Measurements from ENCODE around the gene ZFHX3. TPM values are rescaled to one million over a fixed set of nuclear protein-coding genes. Genes with fewer than 3 reads are reported as not detected.

The ZFHX3 gene
- total and polyA plus RNA-seq, 10 of the 15 experiments (the other 5 are each of a cell fraction or from before 2014, with no cell fraction given) = 0.68 to 8.6 (median 2.0) TPM

DNA sequence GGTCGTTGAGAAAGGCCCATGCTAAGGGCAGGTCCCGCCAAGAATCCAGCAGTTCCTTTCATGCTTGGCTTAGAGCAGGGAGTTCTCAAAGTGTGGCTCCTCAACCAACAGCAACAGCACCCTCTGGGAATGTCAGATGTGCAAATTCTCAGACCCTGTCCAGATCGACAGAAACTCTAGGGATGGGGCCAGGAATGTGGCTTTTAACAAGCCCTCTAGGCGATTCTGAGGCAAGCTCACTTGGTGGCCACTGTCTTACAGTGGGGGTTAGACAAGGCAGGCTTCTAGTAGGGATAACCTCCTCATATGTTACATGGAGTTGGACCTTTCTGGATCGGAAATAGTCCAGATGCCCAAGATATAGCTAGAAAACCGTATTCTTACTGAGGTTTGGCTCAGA is 144.8 kb downstream of the ZFHX3 start:
- CTCF ChIA-PET = no interaction called here
- H3K9ac ChIP-seq (ENCODE audit: control insufficient read depth, insufficient read depth, low read length) = no peak overlapping the region
- DNase-seq (ENCODE audit: low read depth, low spot score) (no peak), ATAC-seq (no peak), FAIRE-seq (no peak)
- H3K27ac ChIP-seq (ENCODE audit: control insufficient read depth, insufficient read depth) = no peak overlapping the region
- WGBS (ENCODE audit: insufficient coverage, insufficient replicate concordance, low lambda C conversion rate, missing lambda C conversion rate) = 76% methylated on average over 6 of the region's 6 CpGs
- RAD21 ChIA-PET (ENCODE audit: unreplicated experiment) = no interaction called here
- POLR2A ChIA-PET = no interaction called here
- in situ Hi-C loops (cut with MboI) = no loop called here
- no peaks in the 10 kb centered on the region for H4K20me1 ChIP-seq (ENCODE audit: control insufficient read depth, insufficient read depth)
- H3K4me1 ChIP-seq (ENCODE audit: control insufficient read depth, insufficient read depth, low read length) = no peaks in the 10 kb centered on the region
- no peaks in the 10 kb centered on the region for H3K9me3 ChIP-seq (replicated peaks; ENCODE audit: control insufficient read depth, insufficient read depth, low read length)
- H3K27me3 ChIP-seq (replicated peaks in 1 of 2; ENCODE audit: control insufficient read depth in 2 of 2, insufficient read depth in 2 of 2, low read length in 1 of 2) = no peaks in the 10 kb centered on the region
- TF ChIP-seq SMARCA5 (IDR thresholded peaks at IDR 0.05) = no peak
- H3K4me2 ChIP-seq (ENCODE audit: control insufficient read depth, insufficient read depth) = no peak overlapping the region
- SMC1A ChIA-PET (ENCODE audit: uncharacterized antibody, unreplicated experiment) = interaction anchor here (1.2 to 1.6 kb wide), 2 partner anchors 11 kb away, joined by 3 read pairs; no protein-coding TSS in a partner anchor
- no peak overlapping the region for H3K4me3 ChIP-seq
- H3K36me3 ChIP-seq (ENCODE audit: control insufficient read depth in 2 of 2, insufficient read depth in 2 of 2, low read length in 1 of 2) = no peaks in the 10 kb centered on the region; a peak in 1 of 4 replicates
- no peaks in the 10 kb centered on the region for H3K79me2 ChIP-seq (ENCODE audit: control insufficient read depth, insufficient read depth, low read length)
- BruUV-seq (replicated peaks) = no TSS peak
- intact Hi-C loops (cut with micrococcal nuclease; ENCODE audit: unreplicated experiment) = no loop called here
- H2AFZ ChIP-seq (ENCODE audit: control insufficient read depth, low read depth, low read length) = no peak overlapping the region

DNA sequence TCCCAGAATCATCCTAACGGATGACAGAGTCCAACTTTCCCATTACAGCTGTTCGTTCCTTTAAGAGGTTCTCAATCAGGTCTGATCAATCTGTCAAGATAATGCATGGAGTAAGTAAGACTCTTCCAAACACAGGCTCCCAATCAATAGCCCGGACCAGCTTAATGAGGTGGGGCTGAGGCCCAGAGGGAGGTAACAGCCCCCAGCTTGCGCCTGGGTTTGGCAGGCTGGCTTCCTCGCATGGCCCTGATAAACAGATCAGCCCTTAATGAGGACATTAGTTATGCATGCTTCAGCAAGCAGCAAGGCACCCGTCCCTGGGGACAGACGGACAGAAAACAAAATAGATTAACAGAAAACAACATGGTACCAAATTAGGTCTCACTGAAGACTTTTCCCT is 145.7 kb downstream of the ZFHX3 start:
- H3K36me3 ChIP-seq (ENCODE audit: control insufficient read depth in 2 of 2, insufficient read depth in 2 of 2, low read length in 1 of 2) = no peaks in the 10 kb centered on the region; a peak in 1 of 4 replicates
- H3K9me3 ChIP-seq (replicated peaks; ENCODE audit: control insufficient read depth, insufficient read depth, low read length) = no peaks in the 10 kb centered on the region
- no peak overlapping the region for H2AFZ ChIP-seq (ENCODE audit: control insufficient read depth, low read depth, low read length)
- no peaks in the 10 kb centered on the region for H4K20me1 ChIP-seq (ENCODE audit: control insufficient read depth, insufficient read depth)
- TF ChIP-seq, protein P1, sequence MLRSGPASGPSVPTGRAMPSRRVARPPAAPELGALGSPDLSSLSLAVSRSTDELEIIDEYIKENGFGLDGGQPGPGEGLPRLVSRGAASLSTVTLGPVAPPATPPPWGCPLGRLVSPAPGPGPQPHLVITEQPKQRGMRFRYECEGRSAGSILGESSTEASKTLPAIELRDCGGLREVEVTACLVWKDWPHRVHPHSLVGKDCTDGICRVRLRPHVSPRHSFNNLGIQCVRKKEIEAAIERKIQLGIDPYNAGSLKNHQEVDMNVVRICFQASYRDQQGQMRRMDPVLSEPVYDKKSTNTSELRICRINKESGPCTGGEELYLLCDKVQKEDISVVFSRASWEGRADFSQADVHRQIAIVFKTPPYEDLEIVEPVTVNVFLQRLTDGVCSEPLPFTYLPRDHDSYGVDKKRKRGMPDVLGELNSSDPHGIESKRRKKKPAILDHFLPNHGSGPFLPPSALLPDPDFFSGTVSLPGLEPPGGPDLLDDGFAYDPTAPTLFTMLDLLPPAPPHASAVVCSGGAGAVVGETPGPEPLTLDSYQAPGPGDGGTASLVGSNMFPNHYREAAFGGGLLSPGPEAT (IDR thresholded peaks at IDR 0.05; ENCODE audit: low read depth) = no peak
- TF ChIP-seq RB1 (IDR thresholded peaks at IDR 0.05; ENCODE audit: borderline replicate concordance) (no peak), BACH1 (IDR thresholded peaks at IDR 0.05; ENCODE audit: borderline replicate concordance) (no peak), FOXM1 (IDR thresholded peaks at IDR 0.05; ENCODE audit: low read depth, low read length) (no peak), SMARCA5 (IDR thresholded peaks at IDR 0.05) (no peak), JUND (IDR thresholded peaks at IDR 0.05; ENCODE audit: low read depth, low read length) (no peak), ZNF274 (IDR thresholded peaks at IDR 0.05; ENCODE audit: insufficient read depth, insufficient read length) (no peak), TAF1 (IDR thresholded peaks at IDR 0.05; ENCODE audit: borderline replicate concordance, low read depth, low read length) (no peak), CEBPB (IDR thresholded peaks at IDR 0.05; ENCODE audit: borderline replicate concordance in 1 of 2, low read depth in 2 of 2, low read length in 2 of 2) (no peak)
- TF ChIP-seq, protein P2, sequence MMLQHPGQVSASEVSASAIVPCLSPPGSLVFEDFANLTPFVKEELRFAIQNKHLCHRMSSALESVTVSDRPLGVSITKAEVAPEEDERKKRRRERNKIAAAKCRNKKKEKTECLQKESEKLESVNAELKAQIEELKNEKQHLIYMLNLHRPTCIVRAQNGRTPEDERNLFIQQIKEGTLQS (IDR thresholded peaks at IDR 0.05; ENCODE audit: borderline replicate concordance, extremely low read depth, low read depth, low read length) = no peak
- TF ChIP-seq, protein P3, sequence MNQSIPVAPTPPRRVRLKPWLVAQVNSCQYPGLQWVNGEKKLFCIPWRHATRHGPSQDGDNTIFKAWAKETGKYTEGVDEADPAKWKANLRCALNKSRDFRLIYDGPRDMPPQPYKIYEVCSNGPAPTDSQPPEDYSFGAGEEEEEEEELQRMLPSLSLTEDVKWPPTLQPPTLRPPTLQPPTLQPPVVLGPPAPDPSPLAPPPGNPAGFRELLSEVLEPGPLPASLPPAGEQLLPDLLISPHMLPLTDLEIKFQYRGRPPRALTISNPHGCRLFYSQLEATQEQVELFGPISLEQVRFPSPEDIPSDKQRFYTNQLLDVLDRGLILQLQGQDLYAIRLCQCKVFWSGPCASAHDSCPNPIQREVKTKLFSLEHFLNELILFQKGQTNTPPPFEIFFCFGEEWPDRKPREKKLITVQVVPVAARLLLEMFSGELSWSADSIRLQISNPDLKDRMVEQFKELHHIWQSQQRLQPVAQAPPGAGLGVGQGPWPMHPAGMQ (IDR thresholded peaks at IDR 0.05; ENCODE audit: borderline replicate concordance) = no peak
- TF ChIP-seq, protein P4, sequence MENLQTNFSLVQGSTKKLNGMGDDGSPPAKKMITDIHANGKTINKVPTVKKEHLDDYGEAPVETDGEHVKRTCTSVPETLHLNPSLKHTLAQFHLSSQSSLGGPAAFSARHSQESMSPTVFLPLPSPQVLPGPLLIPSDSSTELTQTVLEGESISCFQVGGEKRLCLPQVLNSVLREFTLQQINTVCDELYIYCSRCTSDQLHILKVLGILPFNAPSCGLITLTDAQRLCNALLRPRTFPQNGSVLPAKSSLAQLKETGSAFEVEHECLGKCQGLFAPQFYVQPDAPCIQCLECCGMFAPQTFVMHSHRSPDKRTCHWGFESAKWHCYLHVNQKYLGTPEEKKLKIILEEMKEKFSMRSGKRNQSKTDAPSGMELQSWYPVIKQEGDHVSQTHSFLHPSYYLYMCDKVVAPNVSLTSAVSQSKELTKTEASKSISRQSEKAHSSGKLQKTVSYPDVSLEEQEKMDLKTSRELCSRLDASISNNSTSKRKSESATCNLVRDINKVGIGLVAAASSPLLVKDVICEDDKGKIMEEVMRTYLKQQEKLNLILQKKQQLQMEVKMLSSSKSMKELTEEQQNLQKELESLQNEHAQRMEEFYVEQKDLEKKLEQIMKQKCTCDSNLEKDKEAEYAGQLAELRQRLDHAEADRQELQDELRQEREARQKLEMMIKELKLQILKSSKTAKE (IDR thresholded peaks at IDR 0.05; ENCODE audit: low read depth, poor library complexity, severe bottlenecking) = no peak
- ATAC-seq (no peak), DNase-seq (ENCODE audit: low read depth, low spot score) (no peak), FAIRE-seq (no peak)
- 75% methylated on average over 7 of the region's 7 CpGs for WGBS (ENCODE audit: insufficient coverage, insufficient replicate concordance, low lambda C conversion rate, missing lambda C conversion rate)
- H3K27ac ChIP-seq (ENCODE audit: control insufficient read depth, insufficient read depth) = no peak overlapping the region
- no peaks in the 10 kb centered on the region for H3K27me3 ChIP-seq (replicated peaks in 1 of 2; ENCODE audit: control insufficient read depth in 2 of 2, insufficient read depth in 2 of 2, low read length in 1 of 2)
- ChIA-PET CTCF (no interaction called here), RAD21 (ENCODE audit: unreplicated experiment) (no interaction called here), POLR2A (no interaction called here), SMC1A (ENCODE audit: uncharacterized antibody, unreplicated experiment) (interaction anchor here (0.6 kb wide), 1 partner anchor 213 kb away, joined by 3 read pairs; no protein-coding TSS in a partner anchor)
- in situ Hi-C loops (cut with MboI) = no loop called here
- H3K79me2 ChIP-seq (ENCODE audit: control insufficient read depth, insufficient read depth, low read length) = no peaks in the 10 kb centered on the region
- intact Hi-C loops (cut with micrococcal nuclease; ENCODE audit: unreplicated experiment) = no loop called here
- no peak overlapping the region for H3K9ac ChIP-seq (ENCODE audit: control insufficient read depth, insufficient read depth, low read length)
- no peaks in the 10 kb centered on the region for H3K4me1 ChIP-seq (ENCODE audit: control insufficient read depth, insufficient read depth, low read length)
- H3K4me2 ChIP-seq (ENCODE audit: control insufficient read depth, insufficient read depth) = no peak overlapping the region
- no peak overlapping the region for H3K4me3 ChIP-seq
- BruUV-seq (replicated peaks) = no TSS peak
